Ishikawa (cell line): ENCODE data around the gene PKMYT1.

Experiments
- CEBPB ChIP-seq: IDR thresholded peaks from 2 replicates; pipeline ENCODE4 v1.6.1; 2012
- EP300 ChIP-seq: IDR thresholded peaks from 2 replicates; pipeline ENCODE4 v1.6.1; 2012; ENCODE audit warnings: borderline replicate concordance
- REST ChIP-seq: IDR thresholded peaks from 2 replicates; pipeline ENCODE4 v1.6.1; 2012; ENCODE audit warnings: low read depth, mild to moderate bottlenecking
- YY1 ChIP-seq: IDR thresholded peaks from 2 replicates; pipeline ENCODE4 v1.6.1; 2012; ENCODE audit warnings: low read depth
- TF ChIP-seq, protein P1 (sequence below): IDR thresholded peaks from 2 replicates; pipeline ENCODE4 v1.6.1; 2012

GRCh38 chr16:2926650-2926999 is 53.6 kb downstream of the PKMYT1 start:
- TF ChIP-seq EP300: no peak
- TF ChIP-seq YY1: no peak
- TF ChIP-seq, protein P1, sequence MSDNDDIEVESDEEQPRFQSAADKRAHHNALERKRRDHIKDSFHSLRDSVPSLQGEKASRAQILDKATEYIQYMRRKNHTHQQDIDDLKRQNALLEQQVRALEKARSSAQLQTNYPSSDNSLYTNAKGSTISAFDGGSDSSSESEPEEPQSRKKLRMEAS: no peak
- no peak for TF ChIP-seq REST
- no peak for TF ChIP-seq CEBPB
